HEK293T (cell line): Measurements from ENCODE around the gene TCF12.

Experiments used
- CTCF ChIA-PET: fragments of 350-600 bp; formaldehyde crosslinking; extraction: SDS; loops from one replicate; lab custom pipeline; 2021; ENCODE audit warnings: antibody characterized with exemption, inconsistent platforms; lab: Yijun Ruan, JAX
- POLR2A ChIA-PET: fragments of 350-600 bp; formaldehyde crosslinking; extraction: SDS; loops from one replicate; lab custom pipeline; 2020; ENCODE audit warnings: antibody characterized with exemption, inconsistent platforms; lab: Yijun Ruan, JAX
- DNase-seq: peaks from one replicate; pipeline ENCODE4 v3.0.0; 2012; ENCODE audit warnings: mixed read lengths; ENCODE audit errors: extremely low spot score
- ARNT ChIP-seq: fragments of 450-650 bp; IDR thresholded peaks from 2 replicates; pipeline ENCODE4 v1.6.1; 2017; ENCODE audit warnings: mild to moderate bottlenecking
- BHLHE40 ChIP-seq: fragments of 450-650 bp; IDR thresholded peaks from 2 replicates; pipeline ENCODE4 v1.6.1; 2016; ENCODE audit warnings: mild to moderate bottlenecking, moderate library complexity, borderline replicate concordance
- CTBP1 ChIP-seq: fragments of 450-650 bp; IDR thresholded peaks from 2 replicates; pipeline ENCODE4 v1.6.1; 2016; ENCODE audit warnings: borderline replicate concordance
- ELF4 ChIP-seq: fragments of 450-650 bp; IDR thresholded peaks from 2 replicates; pipeline ENCODE4 v1.6.1; 2017; ENCODE audit warnings: antibody characterized with exemption
- FOXA1 ChIP-seq: fragments of 450-650 bp; IDR thresholded peaks from 2 replicates; pipeline ENCODE4 v1.6.1; 2016; ENCODE audit warnings: mild to moderate bottlenecking
- FOXK2 ChIP-seq: fragments of 450-650 bp; IDR thresholded peaks from 2 replicates; pipeline ENCODE4 v1.6.1; 2016; ENCODE audit warnings: mild to moderate bottlenecking
- FOXM1 ChIP-seq: fragments of 450-650 bp; IDR thresholded peaks from 2 replicates; pipeline ENCODE4 v1.6.1; 2017; ENCODE audit warnings: mild to moderate bottlenecking, borderline replicate concordance
- HDGF ChIP-seq: fragments of 450-650 bp; IDR thresholded peaks from 2 replicates; pipeline ENCODE4 v1.6.1; 2017; ENCODE audit warnings: antibody characterized with exemption, borderline replicate concordance
- L3MBTL2 ChIP-seq: fragments of 450-650 bp; conservative IDR thresholded peaks from 2 replicates; pipeline ENCODE4 v1.6.1; 2016; ENCODE audit warnings: mild to moderate bottlenecking
- LEF1 ChIP-seq: fragments of 450-650 bp; IDR thresholded peaks from 2 replicates; pipeline ENCODE4 v1.6.1; 2017; ENCODE audit warnings: mild to moderate bottlenecking, borderline replicate concordance
- NFRKB ChIP-seq: fragments of 450-650 bp; IDR thresholded peaks from 2 replicates; pipeline ENCODE4 v1.6.1; 2016; ENCODE audit warnings: mild to moderate bottlenecking, moderate library complexity
- PKNOX1 ChIP-seq: fragments of 450-650 bp; IDR thresholded peaks from 2 replicates; pipeline ENCODE4 v1.6.1; 2016
- SP1 ChIP-seq: fragments of 450-650 bp; IDR thresholded peaks from 2 replicates; pipeline ENCODE4 v1.6.1; 2017
- SUZ12 ChIP-seq: fragments of 450-650 bp; IDR thresholded peaks from 2 replicates; pipeline ENCODE4 v1.6.1; 2016; ENCODE audit warnings: mild to moderate bottlenecking
- TARDBP ChIP-seq: fragments of 450-650 bp; IDR thresholded peaks from 2 replicates; pipeline ENCODE4 v1.6.1; 2016
- ZNF384 ChIP-seq: fragments of 450-650 bp; IDR thresholded peaks from 2 replicates; pipeline ENCODE4 v1.6.1; 2016

TCF12 gene

DNA sequence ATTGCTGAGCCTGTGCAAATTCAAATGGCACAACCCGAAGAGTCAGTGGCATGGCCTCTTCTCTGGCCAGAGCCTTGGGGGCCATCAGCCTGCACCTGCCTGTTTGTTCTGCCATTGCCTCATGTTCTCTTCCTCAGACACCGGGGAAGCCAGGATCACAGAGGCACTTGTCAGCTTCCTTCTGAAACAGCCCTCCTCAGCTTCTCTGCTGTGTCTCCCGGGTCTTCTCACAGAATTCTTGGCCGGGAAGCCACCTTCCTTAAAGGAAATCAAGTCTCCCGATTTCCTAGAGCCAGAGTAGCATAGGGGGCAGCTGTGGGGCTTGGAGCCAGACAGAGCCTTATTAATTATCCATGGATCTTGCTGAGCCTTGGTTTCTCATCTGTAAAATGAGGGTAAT, 410.5 kb downstream of the TCF12 start:
- CTCF ChIA-PET: interaction anchor here (1.2 to 2.1 kb wide), 2 partner anchors 12 to 198 kb away, joined by 4 read pairs; no protein-coding TSS in a partner anchor
- DNase-seq: no peak
- POLR2A ChIA-PET: no interaction called here
- TF ChIP-seq TARDBP: no peak
- no peak for TF ChIP-seq PKNOX1
- no peak for TF ChIP-seq ELF4
- no peak for TF ChIP-seq NFRKB
- no peak for TF ChIP-seq BHLHE40
- no peak for TF ChIP-seq FOXM1
- no peak for TF ChIP-seq SP1
- no peak for TF ChIP-seq HDGF
- no peak for TF ChIP-seq FOXK2
- TF ChIP-seq SUZ12: no peak
- TF ChIP-seq FOXA1: no peak
- no peak for TF ChIP-seq LEF1
- TF ChIP-seq CTBP1: no peak
- no peak for TF ChIP-seq ZNF384
- TF ChIP-seq L3MBTL2: no peak
- no peak for TF ChIP-seq ARNT

GRCh38 chr15:57329582-57330367, 411.3 kb downstream of the TCF12 start:
- DNase-seq: no peak
- ChIA-PET CTCF (interaction anchor here (1.2 to 2.1 kb wide), 2 partner anchors 11 to 198 kb away, joined by 4 read pairs; no protein-coding TSS in a partner anchor), POLR2A (no interaction called here)
- TF ChIP-seq PKNOX1: no peak

DNA sequence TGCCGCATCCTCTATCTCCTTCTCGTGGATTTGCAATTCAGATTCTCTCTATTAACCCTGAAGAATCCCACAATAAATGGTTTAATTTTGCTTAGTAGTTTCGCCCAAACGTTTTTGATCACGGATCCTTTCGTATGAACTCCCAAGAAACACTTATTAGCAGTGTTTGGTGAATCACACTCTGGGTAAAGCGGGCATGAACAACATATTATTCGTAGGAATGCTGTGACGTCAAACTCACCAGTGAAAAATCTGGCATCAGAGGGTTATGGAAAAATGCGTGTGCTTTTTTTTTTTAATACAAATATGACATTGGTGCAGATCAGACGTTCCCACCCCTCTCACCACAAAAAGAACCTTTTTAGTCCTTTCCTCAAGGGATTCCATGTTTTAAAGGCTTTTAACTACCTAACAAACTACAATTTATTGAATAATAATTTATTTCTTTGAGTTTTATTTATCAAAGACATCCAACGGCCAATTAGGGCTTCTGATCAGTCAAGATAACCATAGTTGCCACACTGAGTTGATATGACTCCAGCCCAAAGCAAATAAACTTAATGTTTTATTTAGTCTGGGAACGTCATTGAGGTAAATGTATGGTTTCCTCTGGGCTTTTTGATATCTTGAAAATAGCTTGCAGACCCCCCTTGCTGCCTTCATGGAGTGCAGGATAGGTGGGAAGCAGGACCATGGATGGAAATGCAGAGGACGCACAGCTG, 412.3 kb downstream of the TCF12 start:
- DNase-seq: no peak
- ChIA-PET CTCF (interaction anchor here (1.3 kb wide), 1 partner anchor 10 kb away, joined by 5 read pairs; no protein-coding TSS in a partner anchor), POLR2A (no interaction called here)
- TF ChIP-seq L3MBTL2 (no peak), SUZ12 (no peak), NFRKB (no peak), ZNF384 (no peak), HDGF (no peak), BHLHE40 (no peak), LEF1 (no peak), FOXA1 (no peak), TARDBP (no peak), ARNT (no peak), FOXM1 (no peak), CTBP1 (no peak), SP1 (no peak), PKNOX1 (no peak), ELF4 (no peak), FOXK2 (no peak)

GRCh38 chr15:57332326-57332725, 413.9 kb downstream of the TCF12 start:
- CTCF ChIA-PET: interaction anchor here (1.3 kb wide), 1 partner anchor 8 kb away, joined by 5 read pairs; no protein-coding TSS in a partner anchor
- no peak for DNase-seq
- no peak for TF ChIP-seq PKNOX1
- TF ChIP-seq SUZ12: no peak
- TF ChIP-seq ARNT: no peak
- TF ChIP-seq L3MBTL2: no peak
- TF ChIP-seq ELF4: no peak
- TF ChIP-seq CTBP1: no peak
- TF ChIP-seq FOXK2: no peak
- no peak for TF ChIP-seq SP1
- TF ChIP-seq HDGF: no peak
- no peak for TF ChIP-seq NFRKB
- no peak for TF ChIP-seq BHLHE40
- TF ChIP-seq FOXA1: no peak
- POLR2A ChIA-PET: no interaction called here

GRCh38 chr15:57333487-57333886, 415.0 kb downstream of the TCF12 start:
- DNase-seq: no peak
- CTCF ChIA-PET: interaction anchor here (1.0 kb wide), 1 partner anchor 194 kb away, joined by 3 read pairs; no protein-coding TSS in a partner anchor
- no peak for TF ChIP-seq HDGF
- TF ChIP-seq SP1: no peak
- no peak for TF ChIP-seq FOXM1
- no peak for TF ChIP-seq FOXK2
- TF ChIP-seq FOXA1: no peak
- TF ChIP-seq ARNT: no peak
- TF ChIP-seq CTBP1: no peak
- no peak for TF ChIP-seq SUZ12
- no peak for TF ChIP-seq PKNOX1
- TF ChIP-seq NFRKB: no peak
- TF ChIP-seq ZNF384: no peak
- no peak for TF ChIP-seq BHLHE40
- TF ChIP-seq LEF1: no peak
- TF ChIP-seq ELF4: no peak
- no peak for TF ChIP-seq L3MBTL2
- no peak for TF ChIP-seq TARDBP
- POLR2A ChIA-PET: no interaction called here
